Smooth muscle cell of the umbilical artery (primary cell): ENCODE data around the gene QARS1. TPM values are rescaled to one million over a fixed set of nuclear protein-coding genes. Genes with fewer than 3 reads are reported as not detected.

ENCODE experiments used
- total RNA-seq: library from RNA; depleted of rRNA; stranded (reverse); fragments of >200 nt; gene quantifications from 2 replicates; pipeline ENCODE4 v1.2.3, GENCODE V29; 2014

The QARS1 gene
- 237 and 281 TPM in 2 replicates for total RNA-seq

DNA sequence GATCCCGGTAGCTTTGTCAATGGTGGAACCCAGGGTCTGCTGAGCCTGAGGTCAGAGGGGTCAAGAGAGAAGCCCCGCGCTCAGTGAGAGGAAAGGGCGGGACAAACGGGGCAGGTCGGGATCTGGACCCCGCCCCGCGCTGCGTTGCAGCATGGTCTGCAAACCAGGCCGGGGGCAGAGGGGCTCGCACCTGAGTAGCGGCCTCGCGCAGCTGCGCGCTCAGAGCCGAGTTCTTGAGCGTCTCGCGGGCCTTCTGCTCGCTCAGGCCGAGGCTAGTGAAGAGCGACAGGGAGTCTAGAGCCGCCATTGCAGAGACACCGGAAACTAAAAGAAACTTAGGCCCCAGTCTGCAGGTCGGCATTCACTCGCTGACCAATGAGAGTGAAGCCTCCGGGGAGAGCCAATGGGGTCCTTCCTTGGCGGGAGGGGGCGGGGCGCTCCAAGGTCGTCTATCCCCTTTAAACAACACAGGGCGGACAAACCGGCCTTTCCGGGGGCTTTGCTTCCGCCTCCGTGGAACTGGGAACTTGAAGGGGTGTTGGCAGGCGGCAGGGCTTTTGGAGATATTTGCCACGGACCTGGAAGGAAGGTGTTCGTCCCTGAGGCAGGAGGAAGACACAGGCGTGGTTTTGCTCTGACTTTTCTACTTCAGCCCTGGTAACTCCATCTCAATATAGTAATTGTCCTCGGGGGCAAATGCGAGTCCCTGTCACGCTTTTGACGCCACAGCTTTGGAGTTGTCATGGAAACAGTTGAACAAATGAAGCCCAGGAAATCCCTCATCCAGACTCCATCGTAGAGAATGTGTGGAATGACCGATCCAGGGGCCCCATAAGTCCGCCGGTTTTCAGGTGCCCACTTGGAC, at the start of gene QARS1:
Gene QARS1 (minus strand): TSS at position 331 of the 865 bp plus-strand sequence. CDS start 24 bp downstream, at position 307.

DNA sequence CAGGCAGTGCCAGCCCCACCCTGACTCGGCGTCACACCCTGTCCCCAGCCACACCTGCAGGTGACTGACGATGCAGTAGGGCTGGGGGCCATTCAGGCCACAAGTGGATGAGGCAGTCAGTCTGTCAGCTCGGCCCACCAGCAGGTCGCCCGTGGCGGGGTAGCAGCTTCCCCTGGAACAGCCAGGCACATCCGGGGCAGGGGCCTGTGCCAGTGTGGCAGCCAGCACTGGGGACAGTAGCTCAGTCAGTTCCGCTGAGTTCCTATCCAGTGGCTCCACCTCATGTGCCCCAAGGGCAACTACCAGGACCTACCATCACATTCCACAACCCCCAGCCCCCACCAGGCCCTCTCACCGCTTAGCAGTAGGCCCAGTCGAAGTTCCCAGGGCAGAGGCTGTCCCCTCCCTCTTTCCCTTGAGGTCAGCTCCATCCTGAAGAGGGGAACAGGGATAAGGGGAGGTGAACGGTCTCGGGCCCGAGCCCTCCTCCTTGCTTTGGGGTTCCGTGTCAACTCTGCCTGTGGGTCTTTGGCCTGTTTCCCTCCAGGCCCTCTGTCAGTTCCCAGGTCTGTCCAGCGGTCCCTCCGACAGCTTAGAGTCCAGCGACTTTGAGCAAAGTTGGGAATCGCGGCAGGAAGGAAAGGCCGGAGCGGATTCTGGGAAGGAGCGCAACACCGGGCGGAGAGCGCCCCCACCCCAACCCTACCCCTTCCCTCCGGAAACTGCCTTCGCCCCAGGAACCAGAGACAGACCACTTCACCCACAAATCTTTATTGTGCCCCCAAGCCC, 28.1 kb upstream of the QARS1 start, which contains the start of gene LAMB2:
Gene LAMB2 (minus strand): TSS at position 614 of the 789 bp plus-strand sequence. CDS start 183 bp downstream, at position 431.

DNA sequence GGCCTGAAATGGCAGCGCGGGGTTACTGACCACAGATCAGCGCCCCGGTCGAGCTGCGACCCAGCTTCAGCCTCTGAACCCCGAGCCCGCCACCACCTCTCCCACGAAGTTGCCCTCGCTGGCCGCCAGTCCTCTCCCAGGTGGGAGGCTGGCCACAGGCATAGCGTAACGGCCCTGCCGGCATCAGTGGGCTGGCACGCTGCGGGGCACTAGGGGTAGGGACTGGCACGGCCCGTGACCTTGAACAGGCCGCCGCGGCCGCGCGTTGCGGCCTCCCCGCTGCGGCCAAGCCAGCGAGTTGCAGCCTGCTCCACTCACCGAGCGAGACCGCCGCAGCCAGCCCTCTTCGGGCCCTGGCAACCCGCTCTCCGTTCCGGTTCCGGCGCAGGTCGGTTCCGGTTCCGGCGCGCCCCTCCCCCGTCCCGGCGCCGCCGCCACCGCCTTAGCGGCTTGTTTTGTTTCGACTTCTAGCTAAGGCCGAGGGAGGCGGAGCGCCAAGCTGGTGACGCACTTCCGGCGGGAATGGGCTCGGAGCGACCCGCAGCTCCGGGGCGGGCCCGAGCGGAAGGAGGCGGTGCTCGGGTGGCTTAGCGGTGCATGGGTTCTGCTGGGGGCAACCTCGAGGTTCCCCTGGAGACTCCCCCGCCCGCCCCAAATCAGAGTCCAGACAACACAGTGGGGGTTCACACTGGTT, 16.0 kb upstream of the QARS1 start, which contains the start of gene USP19:
Gene USP19 (minus strand): TSS at position 386 of the 694 bp plus-strand sequence. CDS start 1,678 bp downstream, outside the sequence.

DNA sequence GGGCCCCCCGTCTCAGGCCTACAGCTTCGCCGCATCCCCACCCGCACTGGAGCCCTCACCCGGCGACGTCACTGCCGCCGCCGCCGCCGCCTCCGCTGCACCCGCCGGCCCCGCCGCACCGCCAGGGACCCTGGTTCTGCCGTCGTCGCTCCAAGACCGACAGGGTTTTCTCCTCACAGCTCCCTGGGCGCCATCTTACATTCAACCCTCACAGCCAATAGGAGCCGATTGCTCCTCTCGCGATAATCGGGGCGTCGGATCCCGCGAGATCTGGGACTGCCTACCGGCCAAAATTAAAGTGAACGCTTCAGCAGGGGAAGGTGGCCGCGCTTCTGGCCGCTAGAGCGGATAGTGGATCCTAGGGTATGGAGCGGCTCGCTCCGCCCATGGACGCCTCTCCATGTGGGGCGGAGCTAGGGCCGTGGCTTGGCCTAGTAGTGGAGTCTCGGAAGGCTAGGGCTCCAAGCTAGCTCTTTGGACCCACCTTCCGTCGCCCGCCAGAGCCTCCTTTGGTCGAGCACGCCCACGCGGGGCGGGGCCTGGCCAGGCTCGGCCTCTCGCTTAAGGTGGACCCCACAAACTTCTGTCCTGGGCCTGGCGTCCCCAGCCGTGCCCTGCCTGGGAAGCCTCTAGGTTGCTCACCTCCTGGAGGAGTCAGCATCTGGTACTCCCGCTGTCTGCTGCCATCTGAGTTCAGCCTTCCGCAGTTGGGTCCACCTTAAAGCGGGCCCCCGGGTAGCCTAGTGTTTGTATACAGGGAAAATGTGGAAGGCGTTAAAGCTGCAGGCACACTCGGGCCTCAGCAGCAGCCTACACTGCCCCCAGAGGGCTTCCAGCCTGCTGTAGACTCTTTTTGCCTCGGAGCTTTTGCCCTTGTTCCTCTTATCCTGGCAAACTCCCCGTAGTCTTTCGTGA, 10.4 kb downstream of the QARS1 start, which contains the start of gene QRICH1:
Gene QRICH1 (minus strand): TSS at position 219 of the 915 bp plus-strand sequence. CDS start 17,054 bp downstream, outside the sequence.

Other genes with a start within 250 kb of the QARS1 start
- 21.6 and 31.8 TPM in 2 replicates for gene SLC25A20, start 205.9 kb downstream of the QARS1 start, total RNA-seq
- 65.9 and 78.8 TPM in 2 replicates for gene ARIH2, start 185.9 kb downstream of the QARS1 start, total RNA-seq
- 34.6 and 43.9 TPM in 2 replicates for gene P4HTM, start 114.5 kb downstream of the QARS1 start, total RNA-seq
- 75.4 and 123 TPM in 2 replicates for gene WDR6, start 97.4 kb downstream of the QARS1 start, total RNA-seq
- 34.7 and 37.9 TPM in 2 replicates for gene DALRD3, start 86.2 kb downstream of the QARS1 start, total RNA-seq
- gene NDUFAF3, start 82.6 kb downstream of the QARS1 start, total RNA-seq: 56.0 and 65.3 TPM in 2 replicates
- gene IMPDH2, start 75.4 kb downstream of the QARS1 start, total RNA-seq: 181 and 209 TPM in 2 replicates
- 41.0 and 55.7 TPM in 2 replicates for gene QRICH1, start 10.7 kb downstream of the QARS1 start, total RNA-seq
- gene USP19, start 16.1 kb upstream of the QARS1 start, total RNA-seq: 35.3 and 57.3 TPM in 2 replicates
- gene LAMB2, start 28.3 kb upstream of the QARS1 start, total RNA-seq: 896 and 1,055 TPM in 2 replicates
- gene CCDC71, start 61.6 kb upstream of the QARS1 start, total RNA-seq: 15.1 and 19.7 TPM in 2 replicates
- gene KLHDC8B, start 66.8 kb upstream of the QARS1 start, total RNA-seq: 9.5 and 15.7 TPM in 2 replicates
- gene C3orf62, start 172.5 kb upstream of the QARS1 start, total RNA-seq: 1.4 and 1.5 TPM in 2 replicates
- 18.7 and 29.8 TPM in 2 replicates for gene USP4, start 235.3 kb upstream of the QARS1 start, total RNA-seq